ENCODE results near the gene POC1A. TPM values are rescaled to one million over a fixed set of nuclear protein-coding genes. Genes with fewer than 3 reads are reported as not detected.

POC1A gene
- total and polyA plus RNA-seq, 2 donors (not counting 3 experiments of a cell fraction or from before 2014, with no cell fraction given): 14.8 to 19.4 TPM

- Histone ChIP-seq H3K9ac (replicated peaks; ENCODE audit: extremely low read depth, insufficient read depth, low read length) (no peak overlapping the region), H3K79me2 (ENCODE audit: control insufficient read depth, insufficient read depth, low read length) (no peaks in the 10 kb centered on the region), H3K4me3 (replicated peaks in 1 of 3; ENCODE audit: insufficient read depth in 1 of 3, low read depth in 1 of 3, low read length in 3 of 3) (no peak overlapping the region), H3K9me3 (replicated peaks; ENCODE audit: control insufficient read depth, insufficient read depth, low read length) (no peaks in the 10 kb centered on the region), H2AFZ (ENCODE audit: low read depth, low read length) (no peak overlapping the region), H3K4me2 (ENCODE audit: insufficient read depth, low read length) (no peak overlapping the region), H3K9me1 (replicated peaks; ENCODE audit: control insufficient read depth, extremely low read depth, insufficient read depth, low read length) (no peaks in the 10 kb centered on the region), H3K27me3 (ENCODE audit: control insufficient read depth in 2 of 2, insufficient read depth in 2 of 2, low read length in 2 of 2) (no peaks in the 10 kb centered on the region), H3K4me1 (ENCODE audit: control insufficient read depth, extremely low read depth, insufficient read depth, low read length) (peaks cover 9% of the 10 kb centered on the region), H3K27ac (ENCODE audit: insufficient read depth, low read depth, low read length) (no peak overlapping the region), H3K36me3 (ENCODE audit: control insufficient read depth in 2 of 2, extremely low read depth in 1 of 2, insufficient read depth in 2 of 2, low read length in 2 of 2) (no peaks in the 10 kb centered on the region), H4K20me1 (replicated peaks; ENCODE audit: control insufficient read depth, extremely low read depth, insufficient read depth, low read length) (no peaks in the 10 kb centered on the region)
- FAIRE-seq: no peak
- no peak for DNase-seq (ENCODE audit: low read depth, low spot score)
- intact Hi-C loops (cut with micrococcal nuclease) (no loop called here), dilution Hi-C loops (cut with MboI; ENCODE audit: extremely low pct_ligation_motif_present, low sequenced_read_pairs) (no loop called here)
- POLR2A ChIA-PET: no interaction called here
- BruUV-seq (replicated peaks): no TSS peak
- TF ChIP-seq JUN (IDR thresholded peaks at IDR 0.05; ENCODE audit: borderline replicate concordance, insufficient read depth, insufficient read length, low read depth) (no peak), CTCF (IDR thresholded peaks at IDR 0.05; ENCODE audit: extremely low read depth in 1 of 2, insufficient read depth in 1 of 2, low read depth in 1 of 2, low read length in 2 of 2) (no peak), GATA2 (IDR thresholded peaks at IDR 0.05; ENCODE audit: insufficient read depth, insufficient read length, low read depth, low read length) (no peak), POLR2AphosphoS5 (IDR thresholded peaks at IDR 0.05; ENCODE audit: insufficient read depth, low read depth, low read length) (no peak), POLR2A (IDR thresholded peaks at IDR 0.05; ENCODE audit: low read depth, low read length) (no peak), MYC (IDR thresholded peaks at IDR 0.05; ENCODE audit: low read depth, low read length) (no peak)
- TF ChIP-seq, protein P1, sequence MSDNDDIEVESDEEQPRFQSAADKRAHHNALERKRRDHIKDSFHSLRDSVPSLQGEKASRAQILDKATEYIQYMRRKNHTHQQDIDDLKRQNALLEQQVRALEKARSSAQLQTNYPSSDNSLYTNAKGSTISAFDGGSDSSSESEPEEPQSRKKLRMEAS (IDR thresholded peaks at IDR 0.05; ENCODE audit: insufficient read depth, insufficient read length): no peak
- CTCF ChIA-PET: interaction anchor here (1.1 to 3.0 kb wide), 3 partner anchors 11 to 14 kb away, joined by 3 to 11 read pairs (median 5); no protein-coding TSS in a partner anchor
Observed at GRCh38 chr3:52134761-52135160, 19.5 kb downstream of the POC1A start.

Data from endothelial cell of umbilical vein (primary cell).